ENCODE data around the gene XAF1.

DNA sequence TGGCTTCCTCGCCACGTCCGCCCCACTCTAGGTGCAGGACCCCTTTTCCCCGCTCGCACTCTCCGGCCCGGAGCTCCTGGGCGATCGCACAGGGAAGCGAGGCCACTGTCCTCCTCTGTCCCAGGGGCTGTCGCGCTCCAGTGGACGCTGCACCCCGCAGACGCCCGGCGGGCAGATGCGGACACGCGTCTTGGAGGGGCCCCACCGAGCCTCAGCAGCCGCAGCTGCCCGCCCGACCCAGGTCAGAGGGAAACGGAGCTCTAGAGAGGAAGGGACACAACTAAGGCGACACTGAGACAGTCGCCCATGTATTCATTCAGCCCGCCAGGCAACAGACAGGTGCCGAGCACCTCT, 42.0 kb upstream of the XAF1 start:
- TF ChIP-seq, protein P1, sequence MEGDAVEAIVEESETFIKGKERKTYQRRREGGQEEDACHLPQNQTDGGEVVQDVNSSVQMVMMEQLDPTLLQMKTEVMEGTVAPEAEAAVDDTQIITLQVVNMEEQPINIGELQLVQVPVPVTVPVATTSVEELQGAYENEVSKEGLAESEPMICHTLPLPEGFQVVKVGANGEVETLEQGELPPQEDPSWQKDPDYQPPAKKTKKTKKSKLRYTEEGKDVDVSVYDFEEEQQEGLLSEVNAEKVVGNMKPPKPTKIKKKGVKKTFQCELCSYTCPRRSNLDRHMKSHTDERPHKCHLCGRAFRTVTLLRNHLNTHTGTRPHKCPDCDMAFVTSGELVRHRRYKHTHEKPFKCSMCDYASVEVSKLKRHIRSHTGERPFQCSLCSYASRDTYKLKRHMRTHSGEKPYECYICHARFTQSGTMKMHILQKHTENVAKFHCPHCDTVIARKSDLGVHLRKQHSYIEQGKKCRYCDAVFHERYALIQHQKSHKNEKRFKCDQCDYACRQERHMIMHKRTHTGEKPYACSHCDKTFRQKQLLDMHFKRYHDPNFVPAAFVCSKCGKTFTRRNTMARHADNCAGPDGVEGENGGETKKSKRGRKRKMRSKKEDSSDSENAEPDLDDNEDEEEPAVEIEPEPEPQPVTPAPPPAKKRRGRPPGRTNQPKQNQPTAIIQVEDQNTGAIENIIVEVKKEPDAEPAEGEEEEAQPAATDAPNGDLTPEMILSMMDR (conservative IDR thresholded peaks at IDR 0.05; ENCODE audit: low read depth in 2 of 2), result no peak
- TF ChIP-seq EZH2 (IDR thresholded peaks at IDR 0.05; ENCODE audit: low read depth, unreplicated experiment) (no peak), POLR2AphosphoS5 (IDR thresholded peaks at IDR 0.05; ENCODE audit: low read depth) (no peak), EZH2phosphoT487 (IDR thresholded peaks at IDR 0.05; ENCODE audit: unreplicated experiment) (no peak)
- TF ChIP-seq, protein P2, sequence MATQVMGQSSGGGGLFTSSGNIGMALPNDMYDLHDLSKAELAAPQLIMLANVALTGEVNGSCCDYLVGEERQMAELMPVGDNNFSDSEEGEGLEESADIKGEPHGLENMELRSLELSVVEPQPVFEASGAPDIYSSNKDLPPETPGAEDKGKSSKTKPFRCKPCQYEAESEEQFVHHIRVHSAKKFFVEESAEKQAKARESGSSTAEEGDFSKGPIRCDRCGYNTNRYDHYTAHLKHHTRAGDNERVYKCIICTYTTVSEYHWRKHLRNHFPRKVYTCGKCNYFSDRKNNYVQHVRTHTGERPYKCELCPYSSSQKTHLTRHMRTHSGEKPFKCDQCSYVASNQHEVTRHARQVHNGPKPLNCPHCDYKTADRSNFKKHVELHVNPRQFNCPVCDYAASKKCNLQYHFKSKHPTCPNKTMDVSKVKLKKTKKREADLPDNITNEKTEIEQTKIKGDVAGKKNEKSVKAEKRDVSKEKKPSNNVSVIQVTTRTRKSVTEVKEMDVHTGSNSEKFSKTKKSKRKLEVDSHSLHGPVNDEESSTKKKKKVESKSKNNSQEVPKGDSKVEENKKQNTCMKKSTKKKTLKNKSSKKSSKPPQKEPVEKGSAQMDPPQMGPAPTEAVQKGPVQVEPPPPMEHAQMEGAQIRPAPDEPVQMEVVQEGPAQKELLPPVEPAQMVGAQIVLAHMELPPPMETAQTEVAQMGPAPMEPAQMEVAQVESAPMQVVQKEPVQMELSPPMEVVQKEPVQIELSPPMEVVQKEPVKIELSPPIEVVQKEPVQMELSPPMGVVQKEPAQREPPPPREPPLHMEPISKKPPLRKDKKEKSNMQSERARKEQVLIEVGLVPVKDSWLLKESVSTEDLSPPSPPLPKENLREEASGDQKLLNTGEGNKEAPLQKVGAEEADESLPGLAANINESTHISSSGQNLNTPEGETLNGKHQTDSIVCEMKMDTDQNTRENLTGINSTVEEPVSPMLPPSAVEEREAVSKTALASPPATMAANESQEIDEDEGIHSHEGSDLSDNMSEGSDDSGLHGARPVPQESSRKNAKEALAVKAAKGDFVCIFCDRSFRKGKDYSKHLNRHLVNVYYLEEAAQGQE (IDR thresholded peaks at IDR 0.05; ENCODE audit: unreplicated experiment), result no peak
